ENCODE measurements around the gene MBTPS2.
"Not testable (repeated sequence)": the region's sequence is repeated elsewhere in the genome, so short reads cannot be mapped to it uniquely, and the experiment has no call there.

Gene MBTPS2

DNA sequence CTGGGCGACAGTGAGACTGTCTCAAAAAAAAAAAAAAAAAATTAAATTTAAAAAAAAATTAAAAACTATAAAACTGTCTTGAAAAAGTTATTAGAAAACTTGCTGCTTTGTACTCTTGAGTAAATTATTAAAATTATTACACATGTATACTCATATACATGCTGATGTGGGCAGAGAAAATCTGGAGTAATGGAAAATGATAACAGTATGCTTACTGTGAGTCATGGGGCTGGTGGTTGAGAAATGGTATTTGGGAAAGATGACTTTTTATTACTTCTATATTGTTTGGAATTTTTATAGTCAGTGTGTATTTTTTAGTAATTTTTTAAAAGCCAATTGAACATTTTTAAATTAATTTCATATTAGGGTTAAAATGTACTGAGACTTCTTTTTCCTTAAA is 23.8 kb downstream of the MBTPS2 start:
- DNase-seq, result no peak

DNA sequence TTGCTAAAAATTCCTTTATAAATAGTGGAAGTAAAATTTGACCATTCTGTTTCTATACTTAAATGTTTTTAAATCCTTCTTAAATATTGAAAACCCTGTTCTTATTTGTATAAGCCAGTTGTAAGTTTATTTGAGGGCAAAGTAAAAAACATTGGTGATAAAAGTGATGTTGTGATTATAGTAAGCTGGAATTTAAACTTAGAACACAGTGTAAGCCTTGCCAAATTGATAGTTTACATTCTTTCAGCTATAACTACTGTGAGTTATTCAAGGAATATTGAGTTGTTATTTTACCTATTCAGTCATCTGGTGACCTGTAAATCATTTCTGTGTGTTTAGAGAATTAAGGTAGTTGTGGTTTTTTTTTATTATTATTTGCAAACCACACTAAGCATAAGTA is 26.0 kb downstream of the MBTPS2 start:
- DNase-seq, result no peak

DNA sequence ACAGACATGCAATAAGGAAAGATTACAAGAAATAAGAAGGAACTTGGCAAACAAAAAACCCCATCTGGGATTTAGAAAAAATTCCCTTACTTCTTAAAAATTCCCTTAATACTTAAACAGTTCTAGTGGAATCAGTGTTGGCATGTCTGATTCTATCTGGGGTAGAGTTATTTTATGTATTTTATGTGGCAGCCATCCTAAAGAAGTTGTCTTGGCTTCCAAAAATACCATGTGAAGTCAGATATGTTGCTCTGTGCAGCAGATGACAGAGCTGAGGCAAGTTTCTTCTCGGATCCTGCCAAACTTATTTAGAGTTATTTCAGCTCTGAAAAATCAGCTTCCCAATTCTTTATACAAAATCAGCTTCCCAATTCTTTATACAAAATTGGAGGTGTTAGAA is 31.1 kb downstream of the MBTPS2 start:
- DNase-seq, result no peak

DNA sequence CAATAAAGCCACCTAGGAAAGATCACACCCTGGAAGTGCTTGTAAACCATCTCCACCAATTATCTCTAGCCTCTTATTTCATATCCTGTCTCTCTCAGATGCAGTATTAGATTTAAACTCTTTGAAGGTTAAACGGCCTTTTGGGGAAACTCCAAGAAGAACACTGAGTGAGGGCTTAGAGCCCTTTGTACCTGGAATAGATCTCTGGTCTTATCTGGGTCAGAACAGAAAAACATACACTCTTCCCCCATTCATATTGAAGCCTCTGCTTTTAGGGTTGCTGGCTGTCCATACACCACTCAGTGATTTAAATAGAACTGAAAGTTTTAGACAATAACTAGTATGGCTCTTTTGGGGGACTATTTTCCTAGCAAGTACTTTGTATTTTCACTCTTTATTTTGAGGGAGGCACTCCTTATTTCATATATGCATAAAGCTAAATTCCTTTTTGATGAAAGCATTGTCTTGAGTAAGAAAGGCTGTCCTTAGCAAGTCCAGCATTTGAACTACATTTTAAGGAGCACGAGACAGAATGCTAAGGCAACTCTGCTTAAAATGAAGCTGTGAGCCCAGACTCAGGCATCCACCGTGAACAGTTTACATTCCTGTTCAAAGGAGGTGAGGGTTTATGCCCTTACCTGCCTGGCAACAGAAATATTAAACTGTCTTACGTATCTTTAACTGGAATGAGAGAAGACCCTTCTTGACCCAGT is 33.8 kb downstream of the MBTPS2 start:
- no peak for DNase-seq

DNA sequence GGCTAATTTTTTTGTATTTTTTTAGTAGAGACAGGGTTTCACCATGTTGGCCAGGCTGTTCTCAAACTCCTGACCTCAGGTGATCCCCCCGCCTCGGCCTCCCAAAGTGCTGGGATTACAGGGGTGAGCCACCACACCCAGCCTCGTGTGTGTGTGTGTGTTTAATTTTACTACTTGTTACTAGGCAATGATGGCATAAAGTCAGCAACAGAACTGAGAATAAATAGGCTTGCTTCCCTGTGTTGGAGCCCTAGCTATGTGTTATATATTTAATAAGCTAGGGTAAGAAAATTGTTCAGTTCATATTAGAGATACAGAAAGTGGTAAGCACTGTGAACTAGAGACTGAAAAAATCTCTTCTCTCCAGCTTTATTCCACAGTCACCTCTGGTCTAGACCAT is 34.8 kb downstream of the MBTPS2 start:
- DNase-seq, result not testable (repeated sequence)

DNA sequence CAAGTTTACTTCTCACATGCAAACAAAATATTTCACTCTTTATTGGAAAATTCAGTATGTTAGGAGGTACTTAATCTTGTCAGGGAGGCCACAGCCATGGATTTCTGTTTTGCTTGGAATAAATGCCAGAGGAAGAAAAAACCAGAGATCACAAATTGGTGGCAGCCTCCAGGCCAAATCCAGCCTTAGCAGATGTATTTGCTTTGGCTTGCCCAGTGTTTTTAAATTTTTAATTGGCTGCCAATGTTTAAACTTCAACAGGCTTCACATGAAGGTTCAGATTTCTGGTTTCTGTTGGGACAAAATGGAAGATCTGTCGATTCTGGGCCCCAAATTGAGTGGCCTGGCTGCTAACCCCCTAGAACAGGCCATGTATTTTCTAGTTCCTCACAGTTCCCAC is 35.6 kb downstream of the MBTPS2 start:
- DNase-seq, result no peak

DNA sequence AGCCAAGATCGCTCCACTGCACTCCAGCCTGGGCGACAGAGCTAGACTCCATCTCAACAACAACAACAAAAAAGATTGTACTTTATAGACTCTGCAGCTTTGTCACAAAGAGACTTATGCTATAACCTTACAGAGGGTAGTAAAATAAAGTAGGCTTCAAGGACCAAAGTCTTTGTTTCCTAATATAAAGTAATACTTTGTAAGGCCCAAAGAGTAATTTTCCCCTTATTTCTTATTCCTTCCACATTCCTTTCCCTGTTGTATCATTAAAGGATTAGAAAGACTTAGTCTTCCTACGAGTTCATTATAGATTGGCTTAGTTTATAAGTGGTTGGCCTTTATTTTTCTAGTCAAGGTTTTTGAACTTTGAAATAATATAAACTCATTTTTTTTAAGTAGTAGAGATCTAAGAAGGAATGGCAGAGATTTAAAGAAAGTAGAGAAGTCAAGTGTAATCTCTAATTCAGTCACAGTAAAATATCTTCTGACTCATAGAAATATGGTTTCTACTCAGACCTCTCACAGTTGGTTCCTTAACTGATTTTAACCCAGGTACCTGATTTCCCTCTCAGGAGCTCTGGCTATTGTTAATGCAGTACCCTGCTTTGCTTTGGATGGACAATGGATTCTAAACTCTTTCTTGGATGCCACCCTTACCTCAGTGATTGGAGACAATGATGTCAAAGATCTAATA is 42.6 kb downstream of the MBTPS2 start:
- no peak for DNase-seq

DNA sequence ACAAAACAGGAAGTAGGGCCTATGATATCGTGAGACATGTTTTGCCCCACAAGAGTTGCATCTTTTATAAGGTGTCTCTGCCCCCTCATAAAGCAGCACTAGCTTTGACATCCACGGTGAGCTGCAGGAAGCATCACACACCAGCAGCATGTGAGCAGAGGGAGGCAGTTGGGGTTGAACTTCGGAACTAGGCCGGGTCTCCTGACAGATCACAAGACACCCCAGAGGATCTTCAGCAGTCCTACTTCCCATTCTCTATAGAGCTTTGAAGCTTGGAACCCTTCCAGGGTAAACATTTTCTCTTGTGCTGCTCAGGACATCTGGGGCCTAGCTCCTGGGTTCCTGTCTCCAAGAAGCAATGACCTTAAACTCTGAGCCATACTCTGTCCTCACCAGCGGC is 43.8 kb downstream of the MBTPS2 start:
- no peak for DNase-seq

DNA sequence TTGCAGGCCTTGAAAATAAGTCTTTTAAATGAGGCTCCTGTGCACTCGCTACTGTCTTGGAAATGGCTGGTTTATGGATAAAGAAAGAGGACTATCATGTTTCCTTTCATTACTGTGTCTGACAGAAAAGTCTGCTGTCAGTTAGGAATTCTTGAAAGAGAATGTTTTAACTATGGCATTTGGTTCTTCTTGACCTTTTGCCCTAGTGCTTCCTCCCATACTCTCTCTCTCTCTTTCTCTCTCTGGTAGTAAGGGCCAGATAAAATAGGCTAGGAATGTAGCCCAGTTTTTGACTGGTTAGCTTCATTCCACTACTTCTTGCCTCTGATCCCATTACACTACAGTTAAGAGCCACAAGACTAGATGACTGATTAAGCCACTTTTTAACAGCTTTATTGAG is 46.2 kb downstream of the MBTPS2 start:
- no peak for DNase-seq

DNA sequence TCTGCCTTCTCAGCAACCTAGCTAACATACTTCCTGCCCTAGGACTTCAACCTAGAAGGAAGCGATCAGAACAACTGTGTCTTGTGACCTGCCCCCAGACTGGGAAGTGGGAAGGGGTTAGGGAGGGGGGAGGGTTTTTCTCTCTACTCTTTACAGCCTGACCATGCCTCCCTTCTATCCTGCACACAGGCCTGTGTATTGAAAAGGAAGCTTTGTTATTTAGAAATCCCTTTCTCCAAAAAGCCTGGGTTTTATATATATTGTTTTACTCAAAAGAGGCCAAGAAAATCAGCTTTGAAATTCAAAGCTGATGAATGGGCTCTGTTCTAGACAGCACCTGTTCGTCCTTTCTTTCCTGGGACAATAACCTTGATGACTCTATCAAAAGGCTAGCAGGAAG is 65.9 kb downstream of the MBTPS2 start:
- no peak for DNase-seq

DNA sequence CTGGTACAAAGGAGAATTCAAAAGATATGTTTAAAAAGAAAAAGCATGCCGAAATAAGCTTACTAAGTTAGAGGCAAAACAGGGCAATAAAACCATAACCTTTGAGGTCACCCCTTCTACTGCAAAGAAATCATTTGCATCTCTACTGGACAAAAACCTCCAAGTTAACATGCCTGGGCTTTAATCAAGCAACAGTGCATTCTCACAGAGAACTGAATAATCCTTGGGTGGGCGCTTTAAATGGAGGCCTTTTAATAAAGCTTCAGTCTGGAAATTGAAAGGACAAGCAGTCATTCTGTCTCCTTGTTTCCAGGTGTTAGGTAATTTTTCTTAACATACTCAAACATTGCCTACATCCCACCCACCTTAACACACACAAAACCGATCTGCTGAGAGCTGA is 66.5 kb downstream of the MBTPS2 start:
- no peak for DNase-seq

DNA sequence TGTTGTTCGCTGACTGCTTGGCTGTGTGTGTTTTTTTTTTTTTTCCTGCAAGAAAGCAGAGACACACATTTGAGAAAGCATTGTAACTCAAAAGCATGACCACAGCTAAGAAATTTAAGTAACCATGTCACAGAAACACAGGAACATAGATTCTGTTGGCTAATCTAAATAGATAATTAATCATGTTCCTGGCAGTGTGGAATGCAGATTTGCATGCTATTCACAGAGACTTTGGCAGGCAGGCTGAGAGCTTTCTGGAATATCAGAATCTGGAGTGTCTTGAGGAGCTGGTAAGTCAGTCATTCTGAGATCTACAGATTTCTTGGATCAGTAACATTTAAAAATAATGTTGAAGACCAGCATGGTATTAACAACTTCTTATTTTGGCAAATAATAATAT is 67.8 kb downstream of the MBTPS2 start:
- DNase-seq, result no peak

DNA sequence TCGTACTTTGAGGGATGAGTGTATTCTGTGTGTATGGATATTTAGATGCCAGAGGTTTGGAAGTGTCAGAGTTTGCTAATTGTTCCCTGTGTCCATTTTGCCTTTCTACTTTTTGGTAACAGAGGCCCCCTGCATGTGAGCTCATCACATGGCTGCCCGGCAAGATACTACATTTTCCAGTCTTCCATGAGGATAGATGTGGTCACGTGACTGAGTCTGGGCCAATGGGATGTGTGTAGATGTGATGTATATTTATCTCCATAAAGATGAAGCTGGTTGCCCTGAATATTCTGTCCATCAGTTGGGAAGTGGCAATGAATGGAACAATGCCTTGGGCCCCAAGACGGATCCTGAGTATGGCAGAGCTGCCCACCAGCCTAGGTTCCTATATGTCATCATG is 72.1 kb downstream of the MBTPS2 start:
- DNase-seq, result no peak

DNA sequence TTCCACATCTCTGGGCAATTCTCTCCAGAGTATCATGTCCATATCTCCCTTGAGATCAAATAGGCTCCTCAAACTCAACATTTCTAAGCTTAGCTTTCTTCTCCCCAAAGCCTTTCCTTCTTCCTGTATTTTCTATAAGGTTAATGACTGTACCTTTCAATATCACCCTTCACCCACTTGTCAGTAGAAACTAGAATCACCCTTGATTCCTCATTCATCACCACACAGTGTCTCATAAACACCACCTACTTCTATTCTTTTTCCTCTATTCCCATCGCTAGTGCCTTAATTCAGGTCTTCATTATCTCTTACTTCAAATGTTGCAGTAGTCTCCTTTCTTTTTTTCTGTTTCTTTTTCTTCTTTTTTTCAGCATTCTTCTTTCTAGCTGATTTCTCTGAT is 72.8 kb downstream of the MBTPS2 start:
- DNase-seq, result no peak

DNA sequence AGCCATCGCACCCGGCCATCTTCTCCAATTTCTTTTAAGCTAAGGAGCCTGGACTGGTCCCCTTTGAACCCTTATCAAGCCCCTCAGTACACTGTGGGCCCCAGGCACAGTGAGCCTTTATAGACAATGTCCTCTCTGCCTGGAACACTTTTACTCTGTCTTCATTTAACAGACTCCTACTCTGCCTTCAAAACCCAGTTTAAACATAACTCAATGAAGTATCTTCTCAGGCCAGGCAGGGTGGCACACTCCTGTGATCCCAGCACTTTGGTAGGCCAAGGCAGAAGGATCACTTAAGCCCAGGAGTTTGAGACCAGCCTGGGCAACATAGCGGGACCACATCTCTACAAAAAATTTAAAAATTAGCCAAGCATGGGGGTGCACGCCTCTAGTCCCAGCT is 73.6 kb downstream of the MBTPS2 start:
- DNase-seq, result no peak

DNA sequence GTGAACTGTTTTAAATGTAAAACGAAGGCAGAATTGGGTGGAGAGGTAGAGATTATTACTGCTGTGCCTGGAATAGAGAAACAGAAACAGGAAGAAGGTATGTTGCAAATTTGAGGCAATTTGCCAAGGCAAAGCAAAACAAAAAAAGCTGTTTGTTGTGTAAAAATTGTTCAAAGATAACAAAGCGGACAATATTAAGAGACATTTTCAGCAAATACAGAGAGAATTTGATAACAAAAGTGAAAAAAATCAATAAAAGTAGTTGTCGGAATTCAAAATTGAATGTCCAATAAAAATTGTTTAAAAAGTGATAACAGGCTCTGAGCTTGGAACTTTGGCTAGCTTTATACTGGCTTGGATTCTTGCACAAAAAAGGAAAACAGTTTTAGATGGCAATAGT is 86.7 kb downstream of the MBTPS2 start:
- no peak for DNase-seq

DNA sequence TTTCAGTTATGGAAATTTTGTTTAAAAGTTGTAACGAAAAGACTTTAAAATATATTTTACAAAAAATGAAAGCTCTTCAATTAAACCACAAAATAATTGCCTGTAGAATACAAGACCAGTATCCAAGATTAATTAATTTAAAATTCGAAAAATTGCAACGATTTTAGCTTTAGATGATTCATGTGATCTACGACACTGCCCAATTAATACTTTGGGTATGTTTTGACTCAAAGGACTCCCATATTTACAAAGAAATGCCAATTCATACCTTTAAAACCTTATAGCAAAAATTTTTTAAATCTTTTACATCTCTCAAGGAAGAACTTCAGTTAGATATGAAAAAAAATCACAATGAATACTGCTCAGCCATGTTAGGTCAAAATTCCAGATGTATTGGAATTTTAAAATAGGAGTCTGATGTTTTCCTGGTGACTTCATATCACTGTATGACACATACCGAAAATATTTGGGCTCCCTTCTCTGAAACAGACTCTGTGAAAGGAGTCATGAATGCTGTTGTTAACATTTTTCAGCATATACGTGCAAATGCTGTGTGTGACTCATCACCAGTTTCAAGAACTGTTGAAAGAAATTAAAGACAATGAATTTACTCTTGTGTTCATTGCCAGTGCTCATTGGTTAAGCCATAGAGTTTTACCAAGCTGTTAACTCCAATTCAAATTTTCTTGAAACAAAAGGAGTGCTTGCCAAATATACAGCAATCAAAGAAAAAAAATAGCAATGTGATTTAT is 87.3 kb downstream of the MBTPS2 start:
- DNase-seq, result no peak

DNA sequence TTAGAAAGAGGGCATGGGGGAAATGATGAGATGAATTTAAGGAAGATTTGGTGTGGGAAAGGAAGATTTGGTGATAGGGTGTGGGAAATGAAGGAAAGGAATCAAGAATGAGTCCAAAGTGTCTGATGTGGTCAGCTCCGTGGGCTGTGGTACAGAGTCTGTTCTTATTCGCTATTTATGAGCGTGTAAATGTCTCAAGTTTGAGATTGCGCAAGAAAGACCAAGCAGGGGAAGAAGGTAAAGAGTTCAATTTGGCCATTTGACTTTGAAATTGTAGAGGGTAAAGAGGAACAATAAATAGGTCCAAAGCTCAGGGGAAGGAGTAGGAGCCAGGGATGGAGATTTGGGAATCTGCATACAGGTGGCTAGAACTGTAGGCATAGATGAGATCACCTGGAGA is 89.8 kb downstream of the MBTPS2 start:
- DNase-seq, result no peak

DNA sequence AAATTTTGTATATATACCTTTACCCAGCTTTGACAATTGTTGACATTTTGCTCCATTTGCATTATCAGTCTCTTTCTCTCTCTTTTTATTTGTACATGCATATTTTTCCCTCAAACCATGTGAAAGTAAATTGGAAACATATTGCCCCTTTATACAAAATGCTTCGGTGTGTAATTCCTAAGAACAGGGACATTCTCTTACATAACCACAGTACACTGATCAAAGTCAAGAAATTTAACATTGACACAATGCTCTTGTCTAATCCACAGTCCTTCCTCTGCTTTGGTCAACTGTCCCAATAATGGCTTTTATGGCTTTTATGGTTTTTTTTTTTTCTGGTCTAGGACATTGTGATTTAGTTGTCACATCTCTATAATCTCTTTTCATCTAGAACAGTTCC is 91.6 kb downstream of the MBTPS2 start:
- no peak for DNase-seq

DNA sequence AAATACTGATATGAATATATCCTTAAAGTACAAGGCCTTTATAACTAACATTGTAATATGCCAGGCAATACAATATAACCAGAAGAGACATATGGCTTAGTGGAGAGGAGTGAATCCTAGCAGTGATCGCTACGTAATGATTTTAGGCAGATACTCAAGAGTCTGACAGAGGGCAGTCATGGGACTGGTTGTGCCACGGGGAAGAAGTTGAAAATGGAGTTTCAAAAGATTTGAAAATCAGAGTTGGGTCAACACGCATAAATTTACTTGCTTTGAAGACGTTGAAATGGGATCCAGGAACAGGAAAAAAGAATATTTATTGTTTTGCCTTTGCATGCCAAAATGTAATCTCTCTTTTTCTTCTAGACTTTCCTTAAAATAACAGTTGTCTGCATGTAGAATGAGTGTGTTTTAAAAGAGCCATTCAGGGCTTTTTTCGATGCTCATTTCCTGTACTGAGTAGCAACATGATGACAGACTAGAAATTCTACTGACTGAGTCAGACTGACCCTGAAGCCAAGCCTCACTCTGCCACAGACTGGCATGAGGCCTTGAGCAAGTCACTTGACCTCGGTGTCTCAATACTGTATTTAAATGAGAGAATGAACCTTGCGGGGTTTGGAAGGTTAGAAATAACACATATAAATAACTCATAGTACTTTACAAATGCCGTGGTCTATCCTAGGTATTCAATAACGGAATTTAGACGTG is 93.0 kb downstream of the MBTPS2 start:
- DNase-seq, result no peak

DNA sequence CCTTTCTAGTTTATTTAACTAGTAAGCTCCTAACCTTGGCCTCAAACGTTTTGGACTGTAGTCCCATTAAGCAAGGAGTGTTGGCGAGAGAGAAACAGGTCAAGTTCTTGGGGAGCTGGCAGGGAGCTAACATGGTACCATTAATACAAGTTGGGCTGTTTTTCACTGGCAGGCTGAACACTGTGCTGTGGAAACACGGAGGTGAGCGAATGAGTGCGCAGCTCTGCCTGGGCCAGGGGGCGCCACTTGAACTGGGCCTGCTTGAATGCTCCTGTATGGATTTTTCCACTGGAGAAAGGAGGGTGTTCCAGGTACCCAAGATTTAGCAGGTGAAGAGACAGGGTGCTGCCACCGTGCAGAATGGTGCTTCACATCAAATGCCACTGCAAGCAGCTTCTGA is 93.7 kb downstream of the MBTPS2 start:
- DNase-seq, result no peak

DNA sequence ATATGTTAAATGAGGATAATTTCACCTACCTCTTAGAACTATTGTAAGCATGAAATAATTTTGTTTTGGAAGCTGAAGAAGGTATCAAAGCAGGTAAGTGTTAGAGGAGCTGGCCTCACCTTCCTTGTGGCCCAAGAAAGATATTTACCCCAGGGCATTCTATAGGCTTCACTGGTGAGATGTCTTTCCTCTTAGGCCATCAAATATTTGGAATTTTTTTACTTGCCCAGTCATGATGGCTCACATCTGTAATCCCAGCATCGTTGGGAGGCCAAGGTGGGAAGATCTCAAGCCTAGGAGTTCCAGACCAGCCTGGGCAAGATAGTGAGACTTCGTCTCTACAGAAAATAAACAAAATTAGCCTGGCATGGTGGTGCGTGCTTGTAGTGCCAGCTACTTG is 95.0 kb downstream of the MBTPS2 start:
- no peak for DNase-seq

Measured in COR-L47 (cell line).